MM.1S (cell line): ENCODE measurements around the gene MSI2.

ENCODE experiments used
- DNase-seq: peaks from one replicate; pipeline ENCODE4 v3.0.0-alpha.2; 2015
- H2AFZ ChIP-seq: fragments of 300-600 bp; sonication (generic); 2 replicates; pipeline ENCODE4 v1.6.0; 2016; ENCODE audit warnings: antibody characterized with exemption, low read length
- H3F3A ChIP-seq: fragments of 300-600 bp; sonication (generic); 2 replicates; pipeline ENCODE4 v1.6.1; 2016; ENCODE audit warnings: mild to moderate bottlenecking, antibody characterized with exemption, low read length, moderate library complexity, mixed read lengths; ENCODE audit not compliant: insufficient read depth
- H3K27ac ChIP-seq: fragments of 300-600 bp; sonication (generic); 2 replicates; pipeline ENCODE4 v1.5.1; 2016; ENCODE audit warnings: mild to moderate bottlenecking, low read length
- H3K27me3 ChIP-seq: fragments of 300-600 bp; sonication (generic); replicated peaks from 2 replicates; pipeline ENCODE4 v1.6.0; 2016; ENCODE audit warnings: low read length; ENCODE audit not compliant: insufficient read depth
- H3K36me3 ChIP-seq: fragments of 300-600 bp; sonication (generic); replicated peaks from 2 replicates; pipeline ENCODE4 v1.6.1; 2016; ENCODE audit warnings: mild to moderate bottlenecking, low read length, mixed read lengths; ENCODE audit not compliant: insufficient read depth
- H3K4me1 ChIP-seq: fragments of 300-600 bp; sonication (generic); 2 replicates; pipeline ENCODE4 v1.6.1; 2016; ENCODE audit warnings: low read length, mixed read lengths
- H3K4me2 ChIP-seq: fragments of 300-600 bp; sonication (generic); 2 replicates; pipeline ENCODE4 v1.6.0; 2016; ENCODE audit warnings: low read depth, low read length
- H3K4me3 ChIP-seq: fragments of 300-600 bp; sonication (generic); 2 replicates; pipeline ENCODE4 v1.5.1; 2016; ENCODE audit warnings: low read length, mixed read lengths
- H3K79me2 ChIP-seq: fragments of 300-600 bp; sonication (generic); 2 replicates; pipeline ENCODE4 v1.6.1; 2016; ENCODE audit warnings: mixed run types, low read length, mixed read lengths
- H3K9ac ChIP-seq: fragments of 300-600 bp; sonication (generic); 2 replicates; pipeline ENCODE4 v1.6.1; 2016; ENCODE audit warnings: low read length, mixed read lengths
- H3K9me2 ChIP-seq: fragments of 300-600 bp; sonication (generic); replicated peaks from 2 replicates; pipeline ENCODE4 v1.6.1; 2016; ENCODE audit warnings: mild to moderate bottlenecking, low read length, mixed read lengths; ENCODE audit not compliant: insufficient read depth
- H3K9me3 ChIP-seq: fragments of 300-600 bp; sonication (generic); replicated peaks from 2 replicates; pipeline ENCODE4 v1.6.1; 2016; ENCODE audit warnings: mild to moderate bottlenecking, low read length, mixed read lengths; ENCODE audit not compliant: insufficient read depth
- H4K20me1 ChIP-seq: fragments of 300-600 bp; sonication (generic); 2 replicates; pipeline ENCODE4 v1.6.1; 2016; ENCODE audit warnings: mild to moderate bottlenecking, low read length, moderate library complexity, mixed read lengths; ENCODE audit not compliant: insufficient read depth
- CTCF ChIP-seq: fragments of 300-600 bp; sonication (generic); IDR thresholded peaks from 2 replicates; pipeline ENCODE4 v1.5.1; 2016; ENCODE audit warnings: antibody characterized with exemption, low read length, mixed read lengths
- EZH2 ChIP-seq: fragments of 300-600 bp; sonication (generic); optimal IDR thresholded peaks from 2 replicates; pipeline ENCODE3; 2017; ENCODE audit warnings: low read depth, mild to moderate bottlenecking, antibody characterized with exemption, low read length, mixed read lengths
- EZH2phosphoT487 ChIP-seq: fragments of 300-600 bp; sonication (generic); IDR thresholded peaks from 2 replicates; pipeline ENCODE4 v1.6.1; 2018; ENCODE audit warnings: antibody characterized with exemption, low read length

MSI2 gene

GRCh38 chr17:57255182-57255775 lies 1.0 kb upstream of the MSI2 start:
- Histone ChIP-seq H3K9me2 (no peaks in the 10 kb centered on the region), H3K79me2 (peaks cover 34% of the 10 kb centered on the region), H3K4me2 (peak overlapping the region; percentile 91), H3K27me3 (no peaks in the 10 kb centered on the region), H3K9me3 (no peaks in the 10 kb centered on the region), H3K27ac (peak overlapping the region; percentile 45; the same call in 1 of the 2 replicates), H3K9ac (peak overlapping the region; percentile 79), H3K4me3 (peak overlapping the region; percentile 72), H3F3A (peaks cover 16% of the 10 kb centered on the region), H3K4me1 (peaks cover 9% of the 10 kb centered on the region), H3K36me3 (peaks cover 1% of the 10 kb centered on the region; the same call in 1 of the 2 replicates), H4K20me1 (no peaks in the 10 kb centered on the region), H2AFZ (peak overlapping the region; percentile 98)
- no peak for TF ChIP-seq EZH2phosphoT487
- no peak for TF ChIP-seq EZH2
- TF ChIP-seq CTCF = no peak
- DNase-seq = no peak

DNA sequence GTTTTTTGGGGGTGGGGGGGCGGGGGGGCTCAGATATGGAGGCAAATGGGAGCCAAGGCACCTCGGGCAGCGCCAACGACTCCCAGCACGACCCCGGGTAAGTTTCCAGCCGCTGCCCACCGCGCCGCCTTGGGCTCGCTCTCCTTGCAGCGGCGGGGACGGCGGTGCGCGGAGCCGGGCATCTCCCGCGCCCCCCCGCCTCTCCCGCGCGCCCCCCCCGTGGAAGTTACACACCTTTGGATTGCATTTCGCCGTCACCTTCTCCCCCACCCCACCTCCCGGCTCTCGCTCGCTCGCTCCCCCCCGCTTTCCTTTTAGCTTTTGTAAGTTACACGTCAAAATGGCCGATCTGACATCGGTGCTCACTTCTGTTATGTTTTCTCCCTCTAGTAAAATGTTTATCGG lies 387 bp downstream of the MSI2 start:
- no peak for TF ChIP-seq EZH2
- no peak for TF ChIP-seq EZH2phosphoT487
- TF ChIP-seq CTCF = no peak
- Histone ChIP-seq H3K36me3 (peaks cover 8% of the 10 kb centered on the region; the same call in 1 of the 2 replicates), H2AFZ (no peak overlapping the region), H3K27ac (peak overlapping the region; percentile 40; the same call in 1 of the 2 replicates), H3K4me2 (peak overlapping the region; percentile 70; the same call in 1 of the 2 replicates), H3F3A (peaks cover 16% of the 10 kb centered on the region), H3K79me2 (peaks cover 48% of the 10 kb centered on the region), H3K4me1 (peaks cover 13% of the 10 kb centered on the region), H3K4me3 (peak overlapping the region; percentile 67), H3K27me3 (no peaks in the 10 kb centered on the region), H4K20me1 (no peaks in the 10 kb centered on the region), H3K9me3 (no peaks in the 10 kb centered on the region), H3K9me2 (no peaks in the 10 kb centered on the region), H3K9ac (peak overlapping the region; percentile 84)
- DNase-seq = peak; percentile 32

GRCh38 chr17:57257195-57257894 lies 1.0 kb downstream of the MSI2 start:
- Histone ChIP-seq H4K20me1 (no peaks in the 10 kb centered on the region), H3K27ac (peak overlapping the region; percentile 40), H3K27me3 (no peaks in the 10 kb centered on the region), H3K9me3 (no peaks in the 10 kb centered on the region), H3F3A (peaks cover 16% of the 10 kb centered on the region), H3K9ac (peak overlapping the region; percentile 84), H3K36me3 (peaks cover 11% of the 10 kb centered on the region; the same call in 1 of the 2 replicates), H3K4me1 (peaks cover 13% of the 10 kb centered on the region), H2AFZ (no peak overlapping the region), H3K79me2 (peaks cover 55% of the 10 kb centered on the region), H3K4me3 (peak overlapping the region; percentile 67), H3K4me2 (peak overlapping the region; percentile 70), H3K9me2 (no peaks in the 10 kb centered on the region)
- peak; percentile 33 for DNase-seq
- TF ChIP-seq CTCF = no peak
- TF ChIP-seq EZH2 = no peak
- TF ChIP-seq EZH2phosphoT487 = no peak
